K562 (cell line): ENCODE data around the gene ZNF10. TPM values are rescaled to one million over a fixed set of nuclear protein-coding genes. Genes with fewer than 3 reads are reported as not detected.

Source experiments
- CHD7 ChIP-seq: fragments of 200-600 bp; sonication (generic); IDR thresholded peaks from one replicate; pipeline ENCODE4 v1.6.1; 2012; ENCODE audit warnings: mild to moderate bottlenecking, low read depth, low read length, inconsistent platforms
- CREM ChIP-seq: IDR thresholded peaks from 2 replicates; pipeline ENCODE4 v1.6.1; 2014; ENCODE audit warnings: antibody characterized with exemption, low read depth
- CXXC5 ChIP-seq: fragments of 250-450 bp; sonication (Bioruptor Pico); IDR thresholded peaks from 2 replicates; pipeline ENCODE4 v1.8.0; 2022; ENCODE audit warnings: inconsistent platforms, mild to moderate bottlenecking, moderate library complexity
- EP400 ChIP-seq: fragments of 450-650 bp; IDR thresholded peaks from 2 replicates; pipeline ENCODE4 v1.6.1; 2017; ENCODE audit warnings: antibody characterized with exemption, mild to moderate bottlenecking, moderate library complexity
- FOXP1 ChIP-seq: sonication (generic); formaldehyde crosslinking; IDR thresholded peaks from 2 replicates; pipeline ENCODE4 v1.8.0; 2022; ENCODE audit warnings: mild to moderate bottlenecking, missing genetic modification reagents
- HDAC1 ChIP-seq, 2 experiments: fragments of 450-650 bp; IDR thresholded peaks; 2 replicates each; pipeline ENCODE4 v1.6.1; 2016 to 2017; ENCODE audit warnings: inconsistent platforms in 1 of 2, mild to moderate bottlenecking in 1 of 2, moderate library complexity in 1 of 2
- IRF1 ChIP-seq: sonication (generic); formaldehyde crosslinking; IDR thresholded peaks from 2 replicates; pipeline ENCODE4 v1.8.0; 2022; ENCODE audit warnings: missing genetic modification reagents, mild to moderate bottlenecking, borderline replicate concordance
- JUNB ChIP-seq: fragments of 450-650 bp; formaldehyde crosslinking; conservative IDR thresholded peaks from 2 replicates; pipeline ENCODE4 v1.4.0; 2020; ENCODE audit warnings: mild to moderate bottlenecking
- POLR2A ChIP-seq: fragments of 450-650 bp; conservative IDR thresholded peaks from 2 replicates; pipeline ENCODE4 v1.6.1; 2016
- TAF9B ChIP-seq: fragments of 450-650 bp; IDR thresholded peaks from 2 replicates; pipeline ENCODE4 v1.6.1; 2018; ENCODE audit warnings: mild to moderate bottlenecking; ENCODE audit not compliant: partially characterized antibody
- XRCC5 ChIP-seq: fragments of 200-400 bp; formaldehyde crosslinking; IDR thresholded peaks from 2 replicates; pipeline ENCODE4 v1.6.1; 2017; ENCODE audit warnings: low read depth, mild to moderate bottlenecking, low read length
- ZNF217 ChIP-seq: sonication (generic); formaldehyde crosslinking; IDR thresholded peaks from 2 replicates; pipeline ENCODE4 v1.8.0; 2022; ENCODE audit warnings: mild to moderate bottlenecking, missing genetic modification reagents
- ZNF398 ChIP-seq: fragments of 250-450 bp; sonication (Bioruptor Pico); IDR thresholded peaks from 2 replicates; pipeline ENCODE4 v1.8.0; 2021; ENCODE audit warnings: moderate library complexity, mild to moderate bottlenecking, inconsistent platforms
- ZNF644 ChIP-seq: fragments of 200-800 bp; sonication (Bioruptor generic); IDR thresholded peaks from 2 replicates; pipeline ENCODE4 v1.6.1; 2016; ENCODE audit warnings: low read depth, missing genetic modification characterization, missing compliant biosample characterization
- polyA plus RNA-seq, 8 experiments: library from polyadenylated mRNA; depleted of rRNA in 4 of 8; stranded (reverse) in 5 of 8; unstranded in 3 of 8; fragments of >200 nt; fragmentation: Nextera tagmentation in 2 of 8; fragmentation: Illumina TruSeq in 1 of 8; extraction: Ambion mirVana in 2 of 8; extraction: Trizol in 1 of 8; gene quantifications; 2 replicates each; pipeline versions ENCODE4 v1.2.1 to v1.2.3, GENCODE V29; 2011 to 2014; ENCODE audit warnings: inconsistent platforms in 1 of 8, missing spikeins in 1 of 8
- total RNA-seq, 7 experiments: library from RNA; depleted of rRNA in 6 of 7; stranded (reverse); fragments of >200 nt in 6 of 7; fragmentation: Illumina TruSeq in 2 of 7; extraction: Trizol in 2 of 7; gene quantifications; 2 replicates each; pipeline versions ENCODE4 v1.2.1 to v1.2.3, GENCODE V29; 2011 to 2021; ENCODE audit warnings: low replicate concordance in 1 of 7

Gene ZNF10
- total and polyA plus RNA-seq, 9 of the 15 experiments (the other 6 are each of a cell fraction or from before 2014, with no cell fraction given), result 3.5 to 5.8 (median 4.9) TPM

GRCh38 chr12:133130038-133130807, at the start of gene ZNF10, which contains the start of gene ZNF891 (continued):
- TF ChIP-seq IRF1 (CRISPR knock-in tag), result no peak
- no peak for TF ChIP-seq TAF9B
- 0 out of 2 replicates have a peak, but pooled peaks have one; percentile 67 for TF ChIP-seq FOXP1 (CRISPR knock-in tag)
- TF ChIP-seq ZNF398 (CRISPR knock-in tag), result no peak
- no peak; the same call in 1 of the 2 replicates for TF ChIP-seq XRCC5
- TF ChIP-seq ZNF644, result no peak
- no peak for TF ChIP-seq CHD7
- TF ChIP-seq HDAC1 (IDR thresholded peaks at IDR 0.05), result peak in 1 of 2 experiments; percentile 56; a peak in 2 of 4 replicates
- no peak for TF ChIP-seq JUNB (CRISPR knock-in tag)
- TF ChIP-seq CREM, result peak; percentile 97
- TF ChIP-seq EP400, result peak; percentile 55; the same call in 1 of the 2 replicates
- TF ChIP-seq CXXC5, result peak; percentile 99
- no peak for TF ChIP-seq ZNF217
- TF ChIP-seq POLR2A, result peak; percentile 91
